Effector memory CD8-positive, alpha-beta T cell (primary cell): ENCODE results near the gene SH2D4B.

ENCODE experiments used
- ATAC-seq: fragments of 150-1000 bp; cut with Tn5 transposase; replicated peaks from 2 replicates; pipeline ENCODE4 v1.10.0; 2021; ENCODE audit warnings: mild to moderate bottlenecking, moderate library complexity
- DNase-seq, 3 experiments: peaks; one replicate each; pipeline ENCODE4 v3.0.0; 2021
- H3K27ac Mint-ChIP-seq, 2 donors: one replicate each; pipeline ENCODE4 v1.8.0; 2022; ENCODE audit warnings: mild to moderate bottlenecking in 2 of 2, mixed read lengths in 2 of 2, moderate library complexity in 2 of 2
- H3K27me3 Mint-ChIP-seq, 2 donors: one replicate each; pipeline ENCODE4 v1.8.0; 2022; ENCODE audit warnings: mixed read lengths in 2 of 2
- H3K36me3 Mint-ChIP-seq: one replicate; pipeline ENCODE4 v1.8.0; 2022; ENCODE audit warnings: mild to moderate bottlenecking, moderate library complexity, mixed read lengths; ENCODE audit not compliant: insufficient read depth
- H3K4me1 Mint-ChIP-seq, 2 donors: one replicate each; pipeline ENCODE4 v1.8.0; 2022; ENCODE audit warnings: low read depth in 2 of 2, mixed read lengths in 2 of 2
- H3K4me3 Mint-ChIP-seq, 2 donors: one replicate each; pipeline ENCODE4 v1.8.0; 2022; ENCODE audit warnings: mild to moderate bottlenecking in 2 of 2, mixed read lengths in 2 of 2, moderate library complexity in 2 of 2
- H3K9me3 Mint-ChIP-seq, 2 donors: one replicate each; pipeline ENCODE4 v1.8.0; 2022; ENCODE audit warnings: mixed read lengths in 2 of 2

SH2D4B gene

DNA sequence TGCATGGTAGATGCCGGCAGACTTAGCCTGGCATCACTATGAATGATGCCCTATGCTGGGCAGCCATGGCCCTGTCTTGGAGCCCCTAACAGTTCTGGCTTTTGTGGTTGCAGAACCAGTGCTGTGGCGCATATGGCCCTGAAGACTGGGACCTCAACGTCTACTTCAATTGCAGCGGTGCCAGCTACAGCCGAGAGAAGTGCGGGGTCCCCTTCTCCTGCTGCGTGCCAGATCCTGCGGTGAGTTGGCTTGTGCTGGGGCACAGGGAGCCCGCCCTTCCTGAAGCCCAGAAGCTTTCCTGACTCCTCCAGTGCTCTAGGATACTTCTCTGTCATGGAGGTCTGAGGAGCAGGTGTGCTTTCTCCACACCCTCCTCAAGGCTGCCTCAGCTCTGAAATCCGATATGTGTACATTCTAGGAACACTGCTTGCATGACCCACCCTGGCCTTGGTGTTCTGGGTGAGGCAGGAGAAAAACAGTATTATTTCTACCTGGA is 25.6 kb upstream of the SH2D4B start:
- Mint-ChIP-seq H3K4me1 (peaks cover 16 to 22% of the 10 kb centered on the region in 2 donors), H3K27ac (peak overlapping the region; percentile 82 to 87)

DNA sequence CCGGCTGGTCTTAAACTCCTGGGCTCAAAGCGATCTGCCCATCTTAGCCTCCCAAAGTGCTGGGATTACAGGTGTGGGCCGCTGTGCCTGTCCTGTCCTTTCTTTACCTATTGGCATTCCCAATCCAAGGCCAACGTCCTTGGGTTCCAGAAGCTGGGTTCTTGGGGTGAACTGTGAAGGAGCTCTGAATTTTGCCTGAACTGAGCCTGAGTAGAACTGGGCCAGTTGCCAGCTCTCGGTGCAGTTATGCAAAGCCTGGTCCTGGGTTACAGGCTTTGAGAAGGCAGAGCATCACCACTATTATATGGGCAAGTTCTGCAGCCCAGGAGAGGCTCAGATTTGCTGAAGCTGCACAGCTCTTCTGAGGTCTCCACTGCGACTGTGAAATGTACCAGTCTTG is 24.6 kb upstream of the SH2D4B start:
- Mint-ChIP-seq H3K4me1 (peaks cover 17 to 22% of the 10 kb centered on the region in 2 donors), H3K27me3 (no peaks in the 10 kb centered on the region), H3K27ac (peak overlapping the region in 1 of 2 donors; percentile 88), H3K9me3 (no peaks in the 10 kb centered on the region), H3K36me3 (peaks cover 92% of the 10 kb centered on the region), H3K4me3 (no peak overlapping the region)
- ATAC-seq (no peak), DNase-seq (no peak)

More for the DNA sequence above, 25.6 kb upstream of the SH2D4B start:
- Mint-ChIP-seq H3K9me3 (no peaks in the 10 kb centered on the region), H3K36me3 (peaks cover 92% of the 10 kb centered on the region), H3K27me3 (no peaks in the 10 kb centered on the region), H3K4me3 (peak overlapping the region; percentile 4 to 36)
- ATAC-seq (no peak), DNase-seq (no peak)

DNA sequence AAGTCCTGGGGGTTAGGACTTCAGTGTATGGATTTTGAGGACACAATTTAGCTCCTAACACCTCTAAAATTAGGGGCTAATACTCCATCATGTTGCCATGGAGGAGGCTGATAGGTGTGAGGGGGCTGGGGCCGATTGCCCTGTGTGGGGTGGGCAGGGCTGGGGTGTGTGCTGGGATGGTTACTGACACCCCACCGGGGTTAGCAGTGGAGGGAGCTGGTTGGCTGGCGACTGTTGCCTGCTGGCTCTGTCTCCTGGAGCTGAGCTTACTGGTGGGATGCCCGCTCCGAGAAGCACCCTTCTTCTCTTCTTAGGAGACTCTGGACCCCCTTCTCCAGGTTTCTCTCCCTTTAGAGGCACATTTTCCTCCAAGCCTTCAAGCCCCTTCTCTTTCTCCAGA is 22.2 kb upstream of the SH2D4B start:
- no peak for DNase-seq
- peaks cover 19 to 30% of the 10 kb centered on the region in 2 donors for H3K4me1 Mint-ChIP-seq
- ATAC-seq, result no peak
- no peaks in the 10 kb centered on the region for H3K27me3 Mint-ChIP-seq
- no peaks in the 10 kb centered on the region for H3K9me3 Mint-ChIP-seq
- peak overlapping the region; percentile 8 to 57 for H3K27ac Mint-ChIP-seq
- H3K36me3 Mint-ChIP-seq, result peaks cover 90% of the 10 kb centered on the region
- no peak overlapping the region for H3K4me3 Mint-ChIP-seq

DNA sequence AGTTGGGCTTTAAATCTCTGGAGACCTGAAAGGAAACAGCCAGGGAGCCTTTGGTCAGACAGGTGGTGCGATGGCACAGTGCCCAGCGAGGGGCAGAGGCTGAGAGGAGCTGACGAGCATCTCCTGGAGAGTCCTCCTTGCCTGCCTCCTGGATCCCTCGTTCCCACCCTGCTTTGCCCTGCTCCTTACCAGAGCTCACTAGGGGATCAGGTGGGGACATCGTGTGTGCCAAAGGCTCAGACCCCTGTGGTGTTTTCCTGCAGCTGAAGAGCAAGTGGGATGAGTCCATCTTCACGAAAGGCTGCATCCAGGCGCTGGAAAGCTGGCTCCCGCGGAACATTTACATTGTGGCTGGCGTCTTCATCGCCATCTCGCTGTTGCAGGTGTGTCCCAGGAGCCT is 21.8 kb upstream of the SH2D4B start:
- no peak for DNase-seq
- H3K27ac Mint-ChIP-seq, result peak overlapping the region; percentile 16 to 57
- H3K4me3 Mint-ChIP-seq, result no peak overlapping the region
- H3K27me3 Mint-ChIP-seq, result no peaks in the 10 kb centered on the region
- ATAC-seq, result no peak
- H3K36me3 Mint-ChIP-seq, result peaks cover 90% of the 10 kb centered on the region
- no peaks in the 10 kb centered on the region for H3K9me3 Mint-ChIP-seq
- peaks cover 23 to 32% of the 10 kb centered on the region in 2 donors for H3K4me1 Mint-ChIP-seq

DNA sequence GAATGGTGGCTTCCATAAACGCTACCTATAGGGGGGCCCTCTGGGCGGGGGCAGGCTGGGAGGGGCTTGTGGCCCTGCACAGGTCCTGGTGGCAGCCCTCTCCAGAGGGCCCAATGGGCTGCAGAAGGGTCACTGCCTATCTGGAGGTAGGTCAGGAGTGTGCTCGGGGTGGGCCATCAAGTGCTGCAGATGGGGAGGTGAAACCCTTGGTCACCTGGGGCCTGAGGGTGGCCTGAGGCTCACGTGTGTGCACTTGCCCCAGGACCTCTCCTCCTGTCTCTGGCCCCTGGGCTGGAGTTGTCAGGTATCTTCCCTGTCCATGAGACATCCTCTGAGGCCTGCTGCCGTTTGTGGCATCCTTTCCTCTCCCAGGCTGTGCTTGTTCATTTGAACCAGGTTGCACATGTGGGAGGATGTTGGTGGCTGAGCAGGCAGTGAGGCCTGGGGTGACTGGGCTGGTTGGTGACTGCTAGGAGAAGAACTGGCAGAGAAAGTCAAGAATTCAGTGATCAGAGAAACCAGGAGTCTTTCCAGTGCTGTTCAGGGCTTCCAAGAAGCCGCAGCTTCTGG is 21.1 kb upstream of the SH2D4B start:
- Mint-ChIP-seq H3K4me1 (peaks cover 20 to 25% of the 10 kb centered on the region in 2 donors), H3K27me3 (no peaks in the 10 kb centered on the region), H3K36me3 (peaks cover 88% of the 10 kb centered on the region), H3K9me3 (no peaks in the 10 kb centered on the region), H3K27ac (peak overlapping the region; percentile 16 to 72), H3K4me3 (no peak overlapping the region)
- ATAC-seq (no peak), DNase-seq (no peak)

DNA sequence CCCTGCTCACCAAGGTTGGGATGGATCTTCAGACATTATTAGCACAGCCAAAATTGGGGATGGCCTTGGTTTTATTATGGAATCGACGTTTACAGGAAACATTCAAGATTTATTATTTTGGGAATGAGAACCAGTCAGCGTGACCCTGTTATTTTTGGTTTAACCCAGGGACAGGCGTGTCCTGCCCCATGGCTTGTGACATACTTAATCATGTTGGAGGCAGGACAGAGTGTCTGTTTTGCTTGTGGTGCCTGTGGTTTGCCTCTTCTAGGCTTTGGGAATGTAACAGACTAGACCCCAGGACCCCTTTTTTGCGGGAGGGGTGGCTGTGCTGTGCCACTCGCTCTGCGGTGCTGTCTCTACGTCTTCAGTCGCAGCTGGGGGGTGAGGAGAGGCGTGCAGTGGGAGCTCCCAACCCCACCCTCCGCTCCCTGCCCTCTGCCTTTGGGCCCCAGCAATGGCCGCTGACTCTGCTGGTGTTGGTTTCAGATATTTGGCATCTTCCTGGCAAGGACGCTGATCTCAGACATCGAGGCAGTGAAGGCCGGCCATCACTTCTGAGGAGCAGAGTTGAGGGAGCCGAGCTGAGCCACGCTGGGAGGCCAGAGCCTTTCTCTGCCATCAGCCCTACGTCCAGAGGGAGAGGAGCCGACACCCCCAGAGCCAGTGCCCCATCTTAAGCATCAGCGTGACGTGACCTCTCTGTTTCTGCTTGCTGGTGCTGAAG is 20.1 kb upstream of the SH2D4B start:
- ATAC-seq (no peak), DNase-seq (no peak)
- Mint-ChIP-seq H3K27me3 (no peaks in the 10 kb centered on the region), H3K9me3 (no peaks in the 10 kb centered on the region), H3K4me1 (peaks cover 17 to 18% of the 10 kb centered on the region in 2 donors), H3K4me3 (no peak overlapping the region), H3K36me3 (peaks cover 81% of the 10 kb centered on the region), H3K27ac (peak overlapping the region; percentile 64 to 72)

DNA sequence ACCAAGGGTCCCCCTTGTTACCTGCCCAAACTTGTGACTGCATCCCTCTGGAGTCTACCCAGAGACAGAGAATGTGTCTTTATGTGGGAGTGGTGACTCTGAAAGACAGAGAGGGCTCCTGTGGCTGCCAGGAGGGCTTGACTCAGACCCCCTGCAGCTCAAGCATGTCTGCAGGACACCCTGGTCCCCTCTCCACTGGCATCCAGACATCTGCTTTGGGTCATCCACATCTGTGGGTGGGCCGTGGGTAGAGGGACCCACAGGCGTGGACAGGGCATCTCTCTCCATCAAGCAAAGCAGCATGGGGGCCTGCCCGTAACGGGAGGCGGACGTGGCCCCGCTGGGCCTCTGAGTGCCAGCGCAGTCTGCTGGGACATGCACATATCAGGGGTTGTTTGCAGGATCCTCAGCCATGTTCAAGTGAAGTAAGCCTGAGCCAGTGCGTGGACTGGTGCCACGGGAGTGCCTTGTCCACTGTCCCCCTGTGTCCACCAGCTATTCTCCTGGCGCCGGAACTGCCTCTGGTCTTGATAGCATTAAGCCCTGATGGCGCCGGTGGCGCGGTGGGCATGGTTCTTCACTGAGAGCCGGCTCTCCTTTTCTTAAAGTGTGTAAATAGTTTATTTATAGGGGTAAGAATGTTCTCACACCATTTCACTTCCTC is 19.4 kb upstream of the SH2D4B start:
- ATAC-seq (no peak), DNase-seq (no peak)
- peaks cover 20 to 24% of the 10 kb centered on the region in 2 donors for H3K4me1 Mint-ChIP-seq
- no peaks in the 10 kb centered on the region for H3K9me3 Mint-ChIP-seq
- H3K27ac Mint-ChIP-seq, result peak overlapping the region; percentile 49 to 64
- H3K27me3 Mint-ChIP-seq, result no peaks in the 10 kb centered on the region
- no peak overlapping the region for H3K4me3 Mint-ChIP-seq
- H3K36me3 Mint-ChIP-seq, result peaks cover 74% of the 10 kb centered on the region

DNA sequence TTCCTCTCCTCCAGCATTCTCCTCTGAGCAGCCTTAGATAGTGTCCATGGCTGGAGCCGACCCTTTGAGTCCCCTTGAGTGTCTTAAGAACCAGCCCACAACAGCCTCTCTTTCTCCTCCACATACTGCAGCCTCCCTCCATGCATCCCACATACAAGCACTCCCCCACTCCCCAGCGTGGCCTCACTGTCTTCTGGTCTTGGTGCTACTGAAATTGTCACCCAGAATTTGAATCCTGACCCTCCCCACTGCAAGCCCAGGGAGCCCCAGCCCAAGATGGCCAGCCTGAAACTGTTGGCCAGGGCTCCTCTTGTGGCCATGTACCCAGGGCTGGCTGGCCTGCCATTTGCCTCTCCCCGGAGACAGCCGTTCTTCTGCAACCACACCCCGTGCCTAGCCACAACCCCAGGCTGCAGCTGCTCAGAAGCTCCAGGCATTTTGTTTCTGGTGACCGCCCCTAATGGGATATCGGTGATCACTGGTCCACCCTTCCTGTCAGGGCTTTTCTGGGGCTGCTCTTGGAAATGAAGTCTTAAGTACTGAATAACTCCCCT is 18.8 kb upstream of the SH2D4B start:
- H3K9me3 Mint-ChIP-seq, result no peaks in the 10 kb centered on the region
- H3K4me3 Mint-ChIP-seq, result no peak overlapping the region
- ATAC-seq, result no peak
- DNase-seq, result no peak
- H3K4me1 Mint-ChIP-seq, result peaks cover 22 to 28% of the 10 kb centered on the region in 2 donors
- peaks cover 68% of the 10 kb centered on the region for H3K36me3 Mint-ChIP-seq
- peak overlapping the region; percentile 49 to 73 for H3K27ac Mint-ChIP-seq
- no peaks in the 10 kb centered on the region for H3K27me3 Mint-ChIP-seq

DNA sequence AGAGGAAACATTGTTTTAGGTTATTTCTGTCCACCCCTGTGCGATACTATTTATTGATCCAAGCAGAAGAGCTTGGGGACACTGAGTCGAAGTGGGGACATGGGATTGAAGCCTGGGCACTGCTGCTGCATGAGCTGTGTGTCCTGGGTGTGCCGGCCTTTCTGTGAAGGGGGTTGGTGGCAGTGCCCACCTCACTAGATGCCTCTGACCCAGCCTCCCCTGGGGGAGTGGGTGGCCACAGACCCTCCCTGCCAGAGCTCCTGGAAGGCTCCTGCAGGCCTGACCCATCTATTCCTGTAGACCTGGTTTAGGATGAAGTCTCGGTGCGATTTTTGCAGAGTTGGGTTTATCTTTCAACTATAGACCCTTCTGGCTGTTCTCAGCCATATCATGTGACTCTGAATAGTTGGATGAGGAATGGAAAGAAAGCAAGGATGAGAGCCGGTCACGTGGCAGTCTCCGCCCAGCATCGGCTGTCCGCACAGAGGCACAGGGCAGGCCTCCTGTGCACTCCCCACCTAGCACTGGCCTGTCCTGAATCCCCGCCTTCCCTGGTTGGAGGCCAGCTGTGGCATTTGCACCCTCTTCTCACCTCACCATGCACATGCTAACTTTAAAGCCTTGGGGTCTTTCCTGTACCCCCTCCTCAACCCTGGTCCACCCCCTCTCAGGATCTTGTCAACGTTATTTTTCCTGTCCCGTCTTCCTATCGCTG is 17.6 kb upstream of the SH2D4B start:
- Mint-ChIP-seq H3K4me1 (peaks cover 27 to 35% of the 10 kb centered on the region in 2 donors), H3K9me3 (no peaks in the 10 kb centered on the region), H3K36me3 (peaks cover 56% of the 10 kb centered on the region), H3K27me3 (no peaks in the 10 kb centered on the region), H3K4me3 (no peak overlapping the region), H3K27ac (peak overlapping the region in 1 of 2 donors; percentile 75)
- DNase-seq (no peak), ATAC-seq (no peak)

DNA sequence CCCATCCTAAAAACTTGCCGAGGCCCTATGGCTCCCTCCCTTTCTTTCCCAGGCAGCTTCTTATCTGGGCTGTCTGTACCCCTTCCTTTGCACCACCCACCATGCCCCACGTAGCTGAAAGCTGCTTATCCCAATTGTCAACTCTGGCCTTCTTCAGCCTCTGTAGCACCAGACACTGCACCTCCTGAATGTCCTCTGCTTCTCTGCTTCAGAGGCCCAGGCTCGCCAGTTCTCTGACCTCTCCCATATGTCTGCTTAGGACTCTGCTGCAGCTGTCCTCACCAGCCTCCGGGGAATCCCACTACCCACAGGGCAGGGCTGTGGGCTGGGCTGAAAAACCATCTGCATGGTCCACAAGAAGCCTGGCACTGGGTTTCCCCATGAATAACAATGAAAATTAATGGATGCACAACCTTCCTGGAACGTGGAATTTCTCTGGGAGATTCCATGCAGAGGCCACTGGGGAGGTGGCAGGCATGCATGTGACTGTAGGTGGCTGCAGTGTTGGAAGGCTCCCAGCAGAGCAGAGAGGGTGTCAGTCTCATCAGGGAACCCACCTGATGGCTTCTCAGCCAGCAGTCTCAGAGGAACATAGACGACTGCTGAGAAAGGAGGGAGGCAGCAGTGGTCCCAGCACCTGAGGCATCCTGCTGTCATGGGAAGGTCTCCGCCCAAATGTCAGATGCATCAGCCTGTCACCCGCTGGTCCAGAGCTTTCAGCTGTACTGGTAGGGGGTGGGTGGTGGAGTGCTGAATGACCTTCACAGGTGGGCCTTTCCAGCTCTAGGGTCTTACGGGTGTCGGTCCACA is 16.8 kb upstream of the SH2D4B start:
- ATAC-seq (no peak), DNase-seq (no peak)
- Mint-ChIP-seq H3K9me3 (no peaks in the 10 kb centered on the region), H3K27me3 (no peaks in the 10 kb centered on the region), H3K27ac (peak overlapping the region; percentile 35 to 75), H3K36me3 (peaks cover 54% of the 10 kb centered on the region), H3K4me1 (peaks cover 28 to 38% of the 10 kb centered on the region in 2 donors), H3K4me3 (no peak overlapping the region)

DNA sequence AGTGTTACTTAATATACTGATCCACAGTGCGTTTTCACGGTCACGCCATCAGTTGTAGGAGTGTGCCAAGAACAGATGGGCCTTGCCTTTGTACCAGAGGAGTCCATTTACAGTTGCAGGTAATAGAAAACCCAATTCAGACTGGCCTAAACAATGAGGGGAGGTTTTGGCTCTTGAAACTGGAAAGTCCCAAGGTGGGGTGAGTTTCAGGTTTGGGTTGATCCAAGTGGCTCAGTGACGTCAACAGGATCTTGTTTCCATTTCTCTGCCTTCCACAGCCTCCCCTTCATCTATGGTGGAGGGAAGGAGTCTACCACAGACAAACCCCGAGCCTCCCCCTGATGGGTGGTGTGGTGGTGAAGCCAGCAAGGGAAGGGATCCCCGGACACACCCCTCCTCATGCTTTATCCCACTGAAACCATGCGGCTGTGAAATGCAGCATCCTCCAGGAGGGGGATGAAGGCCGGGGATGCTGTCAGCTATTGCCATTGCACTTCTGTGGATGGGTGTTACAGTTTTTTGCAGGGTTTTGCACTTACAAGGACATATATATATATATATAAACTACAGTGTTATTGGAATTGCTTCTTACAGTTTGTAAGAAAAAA is 14.8 kb upstream of the SH2D4B start:
- DNase-seq (no peak), ATAC-seq (peak; percentile 33)
- Mint-ChIP-seq H3K36me3 (peaks cover 43% of the 10 kb centered on the region), H3K4me3 (no peak overlapping the region), H3K27me3 (no peaks in the 10 kb centered on the region), H3K27ac (peak overlapping the region; percentile 42 to 71), H3K9me3 (no peaks in the 10 kb centered on the region), H3K4me1 (peaks cover 39 to 46% of the 10 kb centered on the region in 2 donors)

DNA sequence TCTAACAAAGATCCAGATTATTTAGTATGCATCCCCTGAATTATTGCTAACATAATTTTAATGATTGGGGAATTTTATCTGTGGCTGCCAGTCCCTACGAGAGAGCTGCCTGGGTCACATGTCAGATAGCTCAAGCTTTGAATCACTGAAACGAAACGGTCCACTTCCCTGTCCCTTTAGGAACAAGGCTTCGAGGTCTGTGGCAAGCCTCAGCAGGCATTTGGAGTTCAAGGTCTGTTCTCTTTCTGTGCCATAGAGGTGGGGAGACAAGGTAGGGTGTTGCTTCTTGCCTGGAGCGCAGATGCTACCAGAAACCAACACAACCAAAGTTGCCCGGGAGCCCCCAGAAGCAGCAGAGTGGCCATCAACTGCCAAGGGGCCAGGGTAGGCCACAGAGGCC is 13.9 kb upstream of the SH2D4B start:
- ATAC-seq (no peak), DNase-seq (no peak)
- Mint-ChIP-seq H3K27ac (peak overlapping the region; percentile 42 to 71), H3K27me3 (no peaks in the 10 kb centered on the region), H3K4me3 (no peak overlapping the region), H3K9me3 (no peaks in the 10 kb centered on the region), H3K4me1 (peaks cover 41 to 43% of the 10 kb centered on the region in 2 donors), H3K36me3 (peaks cover 39% of the 10 kb centered on the region)
